ENCODE measurements around the gene TBX1.

- TF ChIP-seq CTCF (conservative IDR thresholded peaks at IDR 0.05 in 1 of 2, IDR thresholded peaks at IDR 0.05 in 1 of 2; ENCODE audit: extremely low read depth in 1 of 2, insufficient read depth in 1 of 2, low read depth in 1 of 2, low read length in 2 of 2) (no peak), EZH2 (IDR thresholded peaks at IDR 0.05; ENCODE audit: borderline replicate concordance, low read length) (no peak)
Observed at GRCh38 chr22:19751497-19752245, 8.9 kb upstream of the TBX1 start.
